OCI-LY7 (cell line): ENCODE data around the gene FBXL17.

Experiments
- CTCF ChIP-seq: fragments of 200-600 bp; sonication (generic); conservative IDR thresholded peaks from 2 replicates; pipeline ENCODE4 v1.5.1; 2014; ENCODE audit warnings: mild to moderate bottlenecking, antibody characterized with exemption, low read length, moderate library complexity, mixed read lengths
- EZH2phosphoT487 ChIP-seq: fragments of 200-600 bp; sonication (generic); IDR thresholded peaks from 2 replicates; pipeline ENCODE4 v1.6.1; 2018; ENCODE audit warnings: low read depth, borderline replicate concordance, mild to moderate bottlenecking, mixed run types, antibody characterized with exemption, low read length, moderate library complexity, mixed read lengths

GRCh38 chr5:108260858-108261170 lies 121.1 kb downstream of the FBXL17 start:
- TF ChIP-seq EZH2phosphoT487 (no peak), CTCF (peak; percentile 58)
